Measurements from ENCODE around the gene DOCK11.

GRCh38 chrX:118552121-118552900 lies 56.7 kb downstream of the DOCK11 start:
- TF ChIP-seq CTCF (conservative IDR thresholded peaks at IDR 0.05; ENCODE audit: low read length) (no peak), EZH2phosphoT487 (IDR thresholded peaks at IDR 0.05; ENCODE audit: borderline replicate concordance, low read depth, low read length) (no peak)
